ENCODE data around the gene DLL3.

Gene DLL3

DNA sequence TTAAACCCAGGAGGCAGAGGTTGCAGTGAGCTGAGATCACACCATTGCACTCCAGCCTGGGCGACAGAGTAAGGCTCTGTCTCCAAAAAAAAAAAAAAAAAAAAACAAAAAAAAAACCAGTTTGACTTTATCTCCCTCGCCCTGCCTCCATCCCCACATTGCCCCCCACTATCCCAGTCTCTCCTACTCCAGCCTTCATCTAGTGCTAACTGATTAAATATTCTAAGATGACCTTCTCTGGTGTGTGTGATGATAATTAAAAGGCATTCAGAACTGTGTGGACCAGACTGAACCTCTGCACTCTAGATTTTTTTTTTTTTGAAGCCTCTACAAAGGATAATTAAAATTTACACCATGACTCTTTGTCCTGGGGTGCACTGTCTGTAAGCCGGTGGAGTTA is 6.0 kb upstream of the DLL3 start:
- TF ChIP-seq, protein P1, sequence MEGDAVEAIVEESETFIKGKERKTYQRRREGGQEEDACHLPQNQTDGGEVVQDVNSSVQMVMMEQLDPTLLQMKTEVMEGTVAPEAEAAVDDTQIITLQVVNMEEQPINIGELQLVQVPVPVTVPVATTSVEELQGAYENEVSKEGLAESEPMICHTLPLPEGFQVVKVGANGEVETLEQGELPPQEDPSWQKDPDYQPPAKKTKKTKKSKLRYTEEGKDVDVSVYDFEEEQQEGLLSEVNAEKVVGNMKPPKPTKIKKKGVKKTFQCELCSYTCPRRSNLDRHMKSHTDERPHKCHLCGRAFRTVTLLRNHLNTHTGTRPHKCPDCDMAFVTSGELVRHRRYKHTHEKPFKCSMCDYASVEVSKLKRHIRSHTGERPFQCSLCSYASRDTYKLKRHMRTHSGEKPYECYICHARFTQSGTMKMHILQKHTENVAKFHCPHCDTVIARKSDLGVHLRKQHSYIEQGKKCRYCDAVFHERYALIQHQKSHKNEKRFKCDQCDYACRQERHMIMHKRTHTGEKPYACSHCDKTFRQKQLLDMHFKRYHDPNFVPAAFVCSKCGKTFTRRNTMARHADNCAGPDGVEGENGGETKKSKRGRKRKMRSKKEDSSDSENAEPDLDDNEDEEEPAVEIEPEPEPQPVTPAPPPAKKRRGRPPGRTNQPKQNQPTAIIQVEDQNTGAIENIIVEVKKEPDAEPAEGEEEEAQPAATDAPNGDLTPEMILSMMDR (IDR thresholded peaks at IDR 0.05; ENCODE audit: extremely low read depth, missing control alignments), result no peak
- DNase-seq (ENCODE audit: low spot score), result no peak

GRCh38 chr19:39494661-39495060 is 4.1 kb upstream of the DLL3 start:
- TF ChIP-seq, protein P1 (IDR thresholded peaks at IDR 0.05; ENCODE audit: extremely low read depth, missing control alignments), result no peak
- no peak for DNase-seq (ENCODE audit: low spot score)

GRCh38 chr19:39496063-39496462 is 2.7 kb upstream of the DLL3 start:
- no peak for DNase-seq (ENCODE audit: low spot score)
- TF ChIP-seq, protein P1 (IDR thresholded peaks at IDR 0.05; ENCODE audit: extremely low read depth, missing control alignments), result no peak

GRCh38 chr19:39497701-39497995 is 1.1 kb upstream of the DLL3 start:
- DNase-seq (ENCODE audit: low spot score), result no peak
- TF ChIP-seq, protein P1 (IDR thresholded peaks at IDR 0.05; ENCODE audit: extremely low read depth, missing control alignments), result no peak

- DNase-seq (ENCODE audit: low spot score), result peak; percentile 77
- TF ChIP-seq, protein P1 (IDR thresholded peaks at IDR 0.05; ENCODE audit: extremely low read depth, missing control alignments), result peak; percentile 15
These were observed 550 bp upstream of the DLL3 start for GRCh38 chr19:39497996-39498797.

DNA sequence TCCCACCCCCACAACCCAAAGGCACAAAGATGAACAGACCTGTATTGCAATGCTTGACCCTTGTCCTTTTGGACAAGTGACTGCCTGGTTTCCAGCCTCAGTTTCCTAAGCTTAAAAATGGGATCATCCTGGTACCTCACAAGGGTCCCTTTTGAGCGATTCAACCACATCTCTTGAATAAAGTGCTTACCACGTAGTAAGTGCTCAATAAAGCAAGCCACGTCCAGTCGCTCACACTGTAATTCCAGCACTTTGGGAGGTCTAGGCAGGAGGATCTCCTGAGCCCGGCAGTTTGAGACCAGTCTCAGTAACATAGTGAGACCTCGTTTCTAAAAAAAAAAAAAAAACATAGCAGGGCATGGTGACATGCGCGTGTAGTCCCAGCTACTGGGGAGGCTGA is 1.2 kb downstream of the DLL3 start:
- no peak for DNase-seq (ENCODE audit: low spot score)
- TF ChIP-seq, protein P1 (IDR thresholded peaks at IDR 0.05; ENCODE audit: extremely low read depth, missing control alignments), result no peak

DNA sequence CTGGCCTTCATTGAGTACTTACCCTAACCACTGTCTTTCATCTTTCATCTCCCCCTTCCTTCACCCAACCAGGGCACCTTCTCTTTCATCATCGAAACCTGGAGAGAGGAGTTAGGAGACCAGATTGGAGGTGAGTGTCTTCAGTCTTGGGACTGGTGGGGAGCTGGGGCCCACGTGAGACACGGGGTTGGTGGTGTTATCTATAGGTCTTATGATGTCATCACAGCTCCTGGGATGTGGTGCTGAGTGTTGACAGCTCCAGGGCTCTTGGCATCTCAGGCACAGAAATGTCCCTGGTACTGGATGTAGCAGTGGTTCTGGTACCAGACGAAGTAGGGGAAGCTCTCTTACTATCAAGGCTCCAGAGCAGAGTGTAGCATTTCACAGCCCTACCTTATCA is 1.8 kb downstream of the DLL3 start:
- TF ChIP-seq, protein P1 (IDR thresholded peaks at IDR 0.05; ENCODE audit: extremely low read depth, missing control alignments), result no peak
- DNase-seq (ENCODE audit: low spot score), result no peak
